SU-DHL-6 (cell line): ENCODE measurements around the gene SREBF1.
A peak's percentile ranks its signal among the peaks of the same experiment; 100 is the strongest.

ENCODE experiments used
- H2AFZ ChIP-seq: fragments of 200-600 bp; sonication (generic); 2 replicates; pipeline ENCODE4 v1.6.1; 2014; ENCODE audit warnings: low read depth, mild to moderate bottlenecking, moderate library complexity, mixed read lengths, antibody characterized with exemption, low read length; ENCODE audit not compliant: severe bottlenecking
- H3F3A ChIP-seq: fragments of 200-600 bp; shearing (Covaris generic); 2 replicates; pipeline ENCODE4 v1.6.0; 2016; ENCODE audit warnings: antibody characterized with exemption, mild to moderate bottlenecking; ENCODE audit not compliant: insufficient read depth
- H3K27ac ChIP-seq: fragments of 200-600 bp; sonication (generic); 2 replicates; pipeline ENCODE4 v1.5.1; 2016; ENCODE audit warnings: low read depth, mild to moderate bottlenecking, low read length, moderate library complexity, mixed read lengths
- H3K27me3 ChIP-seq: fragments of 200-600 bp; sonication (generic), shearing (Covaris generic); 2 replicates; pipeline ENCODE4 v1.6.0; 2014; ENCODE audit warnings: mild to moderate bottlenecking, low read length
- H3K36me3 ChIP-seq: fragments of 200-600 bp; sonication (generic); 2 replicates; pipeline ENCODE4 v1.6.1; 2014; ENCODE audit warnings: mild to moderate bottlenecking, low read length, mixed read lengths
- H3K4me2 ChIP-seq: fragments of 300-600, 200-600 bp; shearing (Covaris generic), sonication (generic); 2 replicates; pipeline ENCODE4 v1.6.0; 2014; ENCODE audit warnings: low read length, low read depth, mild to moderate bottlenecking; ENCODE audit not compliant: poor library complexity, severe bottlenecking
- H3K4me3 ChIP-seq: fragments of 200-600 bp; sonication (generic); 2 replicates; pipeline ENCODE4 v1.5.1; 2014; ENCODE audit warnings: antibody characterized with exemption, low read length, mild to moderate bottlenecking, mixed read lengths; ENCODE audit not compliant: insufficient read depth, poor library complexity, severe bottlenecking
- H3K79me2 ChIP-seq: fragments of 200-600 bp; sonication (generic); 2 replicates; pipeline ENCODE4 v1.6.1; 2014; ENCODE audit warnings: mild to moderate bottlenecking, low read length, moderate library complexity; ENCODE audit not compliant: insufficient read depth
- H3K9ac ChIP-seq: fragments of 200-600 bp; sonication (generic); 2 replicates; pipeline ENCODE4 v1.7.0; 2014; ENCODE audit warnings: mild to moderate bottlenecking, low read length
- H3K9me2 ChIP-seq: fragments of 200-600 bp; sonication (generic); replicated peaks from 2 replicates; pipeline ENCODE4 v1.6.1; 2014; ENCODE audit warnings: low read length; ENCODE audit not compliant: insufficient read depth
- H3K9me3 ChIP-seq: fragments of 200-600 bp; sonication (generic); 2 replicates; pipeline ENCODE4 v1.6.1; 2014; ENCODE audit warnings: low read length, mixed read lengths; ENCODE audit not compliant: insufficient read depth
- H4K20me1 ChIP-seq: fragments of 200-600 bp; sonication (generic); 2 replicates; pipeline ENCODE4 v1.6.1; 2014; ENCODE audit warnings: low read depth, mild to moderate bottlenecking, antibody characterized with exemption, low read length, moderate library complexity, mixed read lengths
- EZH2phosphoT487 ChIP-seq: fragments of 200-600 bp; sonication (generic), shearing (Covaris generic); conservative IDR thresholded peaks from 2 replicates; pipeline ENCODE4 v1.6.1; 2018; ENCODE audit warnings: mild to moderate bottlenecking, antibody characterized with exemption, low read length, moderate library complexity, mixed read lengths
- TF ChIP-seq, protein P1 (sequence below): fragments of 200-600 bp; sonication (generic); IDR thresholded peaks from one replicate; pipeline ENCODE4 v1.5.1; 2017; ENCODE audit warnings: antibody characterized with exemption, mild to moderate bottlenecking, low read length, moderate library complexity; ENCODE audit not compliant: insufficient read depth, poor library complexity, severe bottlenecking

Gene SREBF1

GRCh38 chr17:17784657-17785267, 52.0 kb downstream of the SREBF1 start:
- Histone ChIP-seq H3K79me2 (no peaks in the 10 kb centered on the region), H3K27me3 (no peaks in the 10 kb centered on the region), H4K20me1 (no peaks in the 10 kb centered on the region), H3K27ac (peak overlapping the region; percentile 84), H2AFZ (no peak overlapping the region), H3K4me2 (peak overlapping the region; percentile 75), H3K9me2 (no peaks in the 10 kb centered on the region), H3K9ac (peak overlapping the region; percentile 53; the same call in 1 of the 2 replicates), H3K9me3 (no peaks in the 10 kb centered on the region), H3F3A (peaks cover 18% of the 10 kb centered on the region), H3K4me3 (no peak overlapping the region), H3K36me3 (no peaks in the 10 kb centered on the region)
- TF ChIP-seq, protein P1, sequence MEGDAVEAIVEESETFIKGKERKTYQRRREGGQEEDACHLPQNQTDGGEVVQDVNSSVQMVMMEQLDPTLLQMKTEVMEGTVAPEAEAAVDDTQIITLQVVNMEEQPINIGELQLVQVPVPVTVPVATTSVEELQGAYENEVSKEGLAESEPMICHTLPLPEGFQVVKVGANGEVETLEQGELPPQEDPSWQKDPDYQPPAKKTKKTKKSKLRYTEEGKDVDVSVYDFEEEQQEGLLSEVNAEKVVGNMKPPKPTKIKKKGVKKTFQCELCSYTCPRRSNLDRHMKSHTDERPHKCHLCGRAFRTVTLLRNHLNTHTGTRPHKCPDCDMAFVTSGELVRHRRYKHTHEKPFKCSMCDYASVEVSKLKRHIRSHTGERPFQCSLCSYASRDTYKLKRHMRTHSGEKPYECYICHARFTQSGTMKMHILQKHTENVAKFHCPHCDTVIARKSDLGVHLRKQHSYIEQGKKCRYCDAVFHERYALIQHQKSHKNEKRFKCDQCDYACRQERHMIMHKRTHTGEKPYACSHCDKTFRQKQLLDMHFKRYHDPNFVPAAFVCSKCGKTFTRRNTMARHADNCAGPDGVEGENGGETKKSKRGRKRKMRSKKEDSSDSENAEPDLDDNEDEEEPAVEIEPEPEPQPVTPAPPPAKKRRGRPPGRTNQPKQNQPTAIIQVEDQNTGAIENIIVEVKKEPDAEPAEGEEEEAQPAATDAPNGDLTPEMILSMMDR: no peak
- no peak for TF ChIP-seq EZH2phosphoT487

DNA sequence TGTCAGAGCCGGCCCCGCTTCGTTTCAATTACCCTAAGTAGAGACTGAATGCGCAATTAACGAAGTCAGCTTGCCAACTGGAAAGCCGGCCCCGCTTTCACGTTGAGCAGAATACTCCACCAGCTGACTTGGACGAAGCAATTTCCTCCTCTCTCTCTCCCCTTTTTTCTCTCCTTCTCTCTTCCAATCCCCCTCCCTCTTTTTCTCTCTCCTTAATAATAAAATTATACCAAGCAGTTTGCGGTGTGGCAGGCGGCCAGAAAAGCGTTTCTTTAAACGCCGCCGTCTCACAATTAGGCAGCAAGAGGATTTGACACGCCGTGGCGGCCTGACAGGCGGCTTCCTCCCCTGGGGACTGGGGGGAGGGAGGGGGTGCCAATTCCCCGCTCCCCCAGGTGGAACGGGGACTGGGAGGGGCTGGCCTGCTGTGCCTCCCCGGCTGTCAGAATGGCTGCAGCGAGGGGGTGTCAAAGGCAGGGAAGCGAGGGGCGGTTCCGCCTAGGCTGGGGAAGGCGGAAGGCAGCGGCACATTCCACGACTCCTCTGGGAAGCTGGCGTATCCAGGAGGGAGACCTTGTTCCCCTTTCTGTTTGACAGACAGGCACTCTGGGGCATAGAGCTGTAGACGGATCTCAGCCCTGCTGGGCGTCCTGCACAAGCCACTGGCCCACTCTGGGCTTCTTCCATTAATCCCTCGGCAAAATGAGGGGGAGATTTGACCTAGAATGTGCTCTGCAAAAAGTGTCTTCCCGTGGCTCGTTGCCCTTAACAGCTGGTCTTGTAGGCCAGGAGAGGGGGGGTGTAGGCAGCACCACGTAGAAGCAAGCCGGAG, 52.7 kb downstream of the SREBF1 start:
- peak overlapping the region; percentile 84 for H3K27ac ChIP-seq
- H3K4me3 ChIP-seq: peak overlapping the region; percentile 48
- H3K27me3 ChIP-seq: no peaks in the 10 kb centered on the region

DNA sequence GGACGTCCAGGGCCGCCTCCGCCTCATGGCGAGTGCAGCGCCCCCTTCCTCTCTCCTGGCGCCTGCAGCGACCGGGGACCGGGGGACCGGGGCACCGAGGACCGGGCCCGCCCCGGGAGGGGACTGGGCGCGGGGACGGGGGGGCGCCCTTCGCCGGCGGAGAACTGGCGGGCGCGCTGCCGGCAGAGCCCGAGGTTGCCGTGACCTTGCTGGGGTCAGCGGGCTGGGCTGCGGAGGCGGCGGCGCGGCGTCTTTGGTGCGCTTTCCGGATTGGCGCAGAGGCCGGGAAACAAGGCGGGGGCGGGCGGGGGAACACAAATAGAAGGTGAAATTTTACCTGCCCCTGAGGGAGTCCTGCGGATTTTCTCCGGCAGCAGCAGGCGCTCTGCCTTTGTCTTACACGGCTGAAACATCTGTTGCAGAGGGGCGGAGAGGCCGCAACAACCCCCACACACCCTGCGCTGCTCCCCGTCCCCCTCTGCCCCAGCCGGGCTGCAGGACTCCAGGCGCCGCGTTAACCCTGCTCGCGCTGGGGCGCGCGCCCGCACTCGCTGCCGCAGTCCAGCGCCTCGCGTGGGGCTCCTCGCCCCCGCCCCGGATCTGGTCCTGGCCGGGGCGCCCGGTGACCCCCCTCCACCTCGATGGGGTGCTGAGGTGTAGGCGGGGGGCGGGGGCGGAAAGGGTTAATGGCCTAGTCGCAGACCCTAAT, 53.5 kb downstream of the SREBF1 start:
- Histone ChIP-seq H3K4me2 (peak overlapping the region; percentile 75), H3K9ac (peak overlapping the region; percentile 53), H3K36me3 (no peaks in the 10 kb centered on the region), H3K4me3 (peak overlapping the region; percentile 48), H3F3A (peaks cover 18% of the 10 kb centered on the region), H3K27ac (peak overlapping the region; percentile 84), H4K20me1 (no peaks in the 10 kb centered on the region), H3K27me3 (no peaks in the 10 kb centered on the region), H2AFZ (peak overlapping the region; percentile 81), H3K9me3 (no peaks in the 10 kb centered on the region), H3K9me2 (no peaks in the 10 kb centered on the region), H3K79me2 (no peaks in the 10 kb centered on the region)
- TF ChIP-seq, protein P1: peak; percentile 11
- TF ChIP-seq EZH2phosphoT487: no peak

More for the DNA sequence above, 52.7 kb downstream of the SREBF1 start:
- Histone ChIP-seq H3K9me2 (no peaks in the 10 kb centered on the region), H3K4me2 (peak overlapping the region; percentile 75), H3K9ac (peak overlapping the region; percentile 53), H3K79me2 (no peaks in the 10 kb centered on the region), H3F3A (peaks cover 18% of the 10 kb centered on the region), H4K20me1 (no peaks in the 10 kb centered on the region), H3K9me3 (no peaks in the 10 kb centered on the region), H2AFZ (no peak overlapping the region), H3K36me3 (no peaks in the 10 kb centered on the region)
- TF ChIP-seq, protein P1: no peak
- TF ChIP-seq EZH2phosphoT487: no peak
